OCI-LY1 (cell line): ENCODE data around the gene SIGLEC15.

ENCODE experiments used
- EZH2 ChIP-seq: fragments of 200-600 bp; sonication (generic), shearing (Covaris generic); IDR thresholded peaks from 2 replicates; pipeline ENCODE4 v1.8.0; 2017; ENCODE audit warnings: borderline replicate concordance, mixed run types, mild to moderate bottlenecking, antibody characterized with exemption, low read length, moderate library complexity, mixed read lengths
- TF ChIP-seq, protein P1 (sequence below): fragments of 200-600 bp; sonication (generic), shearing (Covaris generic); IDR thresholded peaks from 2 replicates; pipeline ENCODE4 v1.5.1; 2017; ENCODE audit warnings: mild to moderate bottlenecking, antibody characterized with exemption, low read length, moderate library complexity, mixed read lengths

GRCh38 chr18:45821026-45821425, 4.4 kb upstream of the SIGLEC15 start:
- TF ChIP-seq, protein P1, sequence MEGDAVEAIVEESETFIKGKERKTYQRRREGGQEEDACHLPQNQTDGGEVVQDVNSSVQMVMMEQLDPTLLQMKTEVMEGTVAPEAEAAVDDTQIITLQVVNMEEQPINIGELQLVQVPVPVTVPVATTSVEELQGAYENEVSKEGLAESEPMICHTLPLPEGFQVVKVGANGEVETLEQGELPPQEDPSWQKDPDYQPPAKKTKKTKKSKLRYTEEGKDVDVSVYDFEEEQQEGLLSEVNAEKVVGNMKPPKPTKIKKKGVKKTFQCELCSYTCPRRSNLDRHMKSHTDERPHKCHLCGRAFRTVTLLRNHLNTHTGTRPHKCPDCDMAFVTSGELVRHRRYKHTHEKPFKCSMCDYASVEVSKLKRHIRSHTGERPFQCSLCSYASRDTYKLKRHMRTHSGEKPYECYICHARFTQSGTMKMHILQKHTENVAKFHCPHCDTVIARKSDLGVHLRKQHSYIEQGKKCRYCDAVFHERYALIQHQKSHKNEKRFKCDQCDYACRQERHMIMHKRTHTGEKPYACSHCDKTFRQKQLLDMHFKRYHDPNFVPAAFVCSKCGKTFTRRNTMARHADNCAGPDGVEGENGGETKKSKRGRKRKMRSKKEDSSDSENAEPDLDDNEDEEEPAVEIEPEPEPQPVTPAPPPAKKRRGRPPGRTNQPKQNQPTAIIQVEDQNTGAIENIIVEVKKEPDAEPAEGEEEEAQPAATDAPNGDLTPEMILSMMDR: no peak
- no peak for TF ChIP-seq EZH2
